Neuronal stem cell (in vitro differentiated cells): ENCODE measurements around the gene GPS2.

Experiments used
- DNase-seq: peaks from one replicate; pipeline ENCODE4 v3.0.0-alpha.2; 2013; ENCODE audit warnings: low spot score
- H2AFZ ChIP-seq: one replicate; pipeline ENCODE4 v1.6.1; 2013; ENCODE audit warnings: mild to moderate bottlenecking, low read length, inconsistent platforms
- H2AK5ac ChIP-seq: 2 replicates; pipeline ENCODE4 v1.6.1; 2013; ENCODE audit warnings: low read depth, mild to moderate bottlenecking, inconsistent platforms, low read length, moderate library complexity, mixed read lengths
- H2BK120ac ChIP-seq: 2 replicates; pipeline ENCODE4 v1.6.1; 2013; ENCODE audit warnings: low read depth, mild to moderate bottlenecking, inconsistent platforms, low read length, moderate library complexity, mixed read lengths
- H2BK12ac ChIP-seq: one replicate; pipeline ENCODE4 v1.6.1; 2013; ENCODE audit warnings: low read length, inconsistent platforms
- H2BK15ac ChIP-seq: 2 replicates; pipeline ENCODE4 v1.6.1; 2013; ENCODE audit warnings: mild to moderate bottlenecking, low read length, inconsistent platforms, mixed read lengths
- H2BK5ac ChIP-seq: one replicate; pipeline ENCODE4 v1.6.1; 2013; ENCODE audit warnings: inconsistent platforms, mild to moderate bottlenecking, low read length, moderate library complexity
- H3K14ac ChIP-seq: one replicate; pipeline ENCODE4 v1.6.1; 2013; ENCODE audit warnings: low read length, inconsistent platforms
- H3K18ac ChIP-seq: 2 replicates; pipeline ENCODE4 v1.6.1; 2013; ENCODE audit warnings: low read length, inconsistent platforms
- H3K23ac ChIP-seq: 2 replicates; pipeline ENCODE4 v1.6.1; 2013; ENCODE audit warnings: low read depth, mild to moderate bottlenecking, mixed read lengths, low read length, inconsistent platforms; ENCODE audit not compliant: poor library complexity
- H3K27ac ChIP-seq: replicated peaks from 3 replicates; pipeline ENCODE4 v1.5.1; 2013; ENCODE audit warnings: low read length, inconsistent platforms
- H3K27me3 ChIP-seq, 3 experiments: 2 replicates each; pipeline ENCODE4 v1.6.1; 2013; ENCODE audit warnings: low read length in 3 of 3, mild to moderate bottlenecking in 2 of 3, inconsistent platforms in 1 of 3, low read depth in 1 of 3, mixed read lengths in 1 of 3, moderate library complexity in 1 of 3; ENCODE audit not compliant: control insufficient read depth in 3 of 3, insufficient read depth in 3 of 3
- H3K36me3 ChIP-seq, 2 donors: replicated peaks in 1 of 2; 2 replicates each; pipeline ENCODE4 v1.6.1; 2013; ENCODE audit warnings: low read length in 2 of 2; ENCODE audit not compliant: control insufficient read depth in 2 of 2, insufficient read depth in 2 of 2
- H3K4ac ChIP-seq: 2 replicates; pipeline ENCODE4 v1.6.1; 2013; ENCODE audit warnings: inconsistent platforms, mild to moderate bottlenecking, low read length, moderate library complexity
- H3K4me1 ChIP-seq, 2 donors: 1 replicate in 1 of 2; 2 replicates in 1 of 2; pipeline ENCODE4 v1.6.1; 2013; ENCODE audit warnings: low read length in 2 of 2, low read depth in 1 of 2; ENCODE audit not compliant: control insufficient read depth in 2 of 2, insufficient read depth in 1 of 2
- H3K4me2 ChIP-seq: one replicate; pipeline ENCODE4 v1.6.1; 2013; ENCODE audit warnings: mild to moderate bottlenecking, low read length, inconsistent platforms; ENCODE audit not compliant: insufficient read depth, poor library complexity, severe bottlenecking
- H3K4me3 ChIP-seq, 2 donors: 2 replicates each; pipeline ENCODE4 v1.5.1; 2013; ENCODE audit warnings: low read length in 2 of 2, mild to moderate bottlenecking in 2 of 2, inconsistent platforms in 1 of 2, moderate library complexity in 1 of 2
- H3K79me1 ChIP-seq: one replicate; pipeline ENCODE4 v1.6.1; 2013; ENCODE audit warnings: low read depth, mild to moderate bottlenecking, inconsistent platforms, low read length, moderate library complexity
- H3K9ac ChIP-seq: one replicate; pipeline ENCODE4 v1.6.1; 2013; ENCODE audit warnings: mild to moderate bottlenecking, low read depth, low read length, inconsistent platforms; ENCODE audit not compliant: poor library complexity
- H3K9me3 ChIP-seq, 2 donors: replicated peaks in 1 of 2; 2 replicates each; pipeline versions ENCODE3 to v1.6.1; 2013; ENCODE audit warnings: low read length in 2 of 2, mild to moderate bottlenecking in 2 of 2, inconsistent platforms in 1 of 2, low read depth in 1 of 2, mixed read lengths in 1 of 2, moderate library complexity in 1 of 2; ENCODE audit not compliant: control insufficient read depth in 2 of 2, insufficient read depth in 1 of 2
- H4K8ac ChIP-seq: one replicate; pipeline ENCODE4 v1.6.1; 2013; ENCODE audit warnings: low read depth, mild to moderate bottlenecking, inconsistent platforms, low read length, moderate library complexity
- H4K91ac ChIP-seq: one replicate; pipeline ENCODE4 v1.6.1; 2013; ENCODE audit warnings: low read length, low read depth, mild to moderate bottlenecking, inconsistent platforms; ENCODE audit not compliant: poor library complexity
- WGBS, 2 donors: extraction: QIAGEN DNeasy Blood & Tissue Kit; methylation state at CpG; one replicate each; pipeline ENCODE4 v1.1.7; 2013; ENCODE audit warnings: missing lambda C conversion rate in 2 of 2, mixed read lengths in 1 of 2; ENCODE audit not compliant: insufficient read length in 2 of 2, insufficient replicate concordance in 1 of 2; ENCODE audit errors: extremely low coverage in 2 of 2; 5-methylcytosine and 5-hydroxymethylcytosine counted together

The GPS2 gene

DNA sequence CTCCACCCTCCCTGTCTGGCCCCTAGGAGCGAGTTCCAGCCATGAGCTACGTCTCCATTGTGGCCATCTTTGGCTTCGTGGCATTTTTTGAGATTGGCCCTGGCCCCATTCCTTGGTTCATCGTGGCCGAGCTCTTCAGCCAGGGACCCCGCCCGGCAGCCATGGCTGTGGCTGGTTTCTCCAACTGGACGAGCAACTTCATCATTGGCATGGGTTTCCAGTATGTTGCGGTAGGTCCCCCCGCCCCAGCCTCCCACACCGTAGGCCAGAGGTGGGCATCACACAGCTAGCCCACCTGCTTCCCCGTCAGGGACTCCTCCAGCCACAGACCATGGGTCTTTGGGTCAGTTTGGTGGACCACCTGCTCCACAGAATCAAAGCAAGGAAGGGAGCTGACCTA is 29.5 kb downstream of the GPS2 start:
- Histone ChIP-seq H3K9ac (no peak overlapping the region), H3K4ac (no peak overlapping the region), H3K18ac (no peak overlapping the region), H2BK120ac (no peak overlapping the region), H2AK5ac (no peak overlapping the region), H3K27me3 (peaks cover 0 to 18% (median 0%) of the 10 kb centered on the region in 3 experiments), H3K4me2 (no peak overlapping the region), H3K4me1 (peaks cover 8 to 15% of the 10 kb centered on the region in 2 donors), H4K8ac (no peak overlapping the region), H2AFZ (no peak overlapping the region), H2BK5ac (no peak overlapping the region), H3K27ac (no peak overlapping the region), H4K91ac (no peak overlapping the region), H3K36me3 (peaks cover 2 to 7% of the 10 kb centered on the region in 2 donors), H2BK15ac (no peak overlapping the region), H3K9me3 (no peaks in the 10 kb centered on the region), H3K14ac (no peak overlapping the region), H3K79me1 (peaks cover 3% of the 10 kb centered on the region), H3K23ac (peak overlapping the region; percentile 73), H3K4me3 (no peak overlapping the region), H2BK12ac (no peak overlapping the region)
- DNase-seq: no peak
- no CpG with 5 or more reads among the region's 12 CpGs for WGBS, 2 donors

GRCh38 chr17:7284911-7285310 is 30.2 kb downstream of the GPS2 start:
- H2AFZ ChIP-seq: no peak overlapping the region

GRCh38 chr17:7283471-7284216 is 31.5 kb downstream of the GPS2 start:
- H3K9me3 ChIP-seq: no peaks in the 10 kb centered on the region
- no peak for DNase-seq
- peak overlapping the region; percentile 15 for H3K14ac ChIP-seq
- no CpG with 5 or more reads among the region's 18 CpGs for WGBS, 2 donors
- peaks cover 0 to 18% (median 5%) of the 10 kb centered on the region in 3 experiments for H3K27me3 ChIP-seq
- peaks cover 9 to 16% of the 10 kb centered on the region in 2 donors for H3K4me1 ChIP-seq
- H3K18ac ChIP-seq: no peak overlapping the region
- H4K91ac ChIP-seq: no peak overlapping the region
- no peak overlapping the region for H4K8ac ChIP-seq
- peaks cover 2 to 7% of the 10 kb centered on the region in 2 donors for H3K36me3 ChIP-seq
- H2BK12ac ChIP-seq: peak overlapping the region; percentile 34
- peak overlapping the region; percentile 10 for H2BK5ac ChIP-seq
- H3K27ac ChIP-seq: no peak overlapping the region
- H3K4ac ChIP-seq: peak overlapping the region; percentile 8
- peak overlapping the region; percentile 48 for H3K23ac ChIP-seq
- H2AFZ ChIP-seq: no peak overlapping the region
- H3K4me3 ChIP-seq: no peak overlapping the region
- no peak overlapping the region for H2BK120ac ChIP-seq
- peak overlapping the region; percentile 38 for H2BK15ac ChIP-seq
- peak overlapping the region; percentile 37 for H3K9ac ChIP-seq
- peak overlapping the region; percentile 87 for H2AK5ac ChIP-seq
- H3K79me1 ChIP-seq: peaks cover 3% of the 10 kb centered on the region
- no peak overlapping the region for H3K4me2 ChIP-seq

More at GRCh38 chr17:7284911-7285310, 30.2 kb downstream of the GPS2 start:
- peak overlapping the region; percentile 10 for H3K4ac ChIP-seq
- H3K23ac ChIP-seq: no peak overlapping the region
- peaks cover 2 to 7% of the 10 kb centered on the region in 2 donors for H3K36me3 ChIP-seq
- H3K4me1 ChIP-seq: peaks cover 9 to 16% of the 10 kb centered on the region in 2 donors
- H3K9ac ChIP-seq: no peak overlapping the region
- H3K27ac ChIP-seq: no peak overlapping the region
- no peaks in the 10 kb centered on the region for H3K9me3 ChIP-seq
- no peak overlapping the region for H3K4me2 ChIP-seq
- no peak overlapping the region for H3K14ac ChIP-seq
- no peak overlapping the region for H2BK15ac ChIP-seq
- peaks cover 3% of the 10 kb centered on the region for H3K79me1 ChIP-seq
- H2BK5ac ChIP-seq: no peak overlapping the region
- no peak overlapping the region for H2BK120ac ChIP-seq
- peak overlapping the region; percentile 24 for H2AK5ac ChIP-seq
- no peak overlapping the region for H2BK12ac ChIP-seq
- no peak overlapping the region for H3K18ac ChIP-seq
- no peak for DNase-seq
- no peak overlapping the region for H4K91ac ChIP-seq
- H3K27me3 ChIP-seq: peaks cover 0 to 18% (median 0%) of the 10 kb centered on the region in 3 experiments
- H3K4me3 ChIP-seq: no peak overlapping the region
- no CpG with 5 or more reads among the region's 16 CpGs for WGBS, 2 donors
- no peak overlapping the region for H4K8ac ChIP-seq

- peak overlapping the region; percentile 1 for H2AK5ac ChIP-seq
- peaks cover 9 to 16% of the 10 kb centered on the region in 2 donors for H3K4me1 ChIP-seq
- no peak overlapping the region for H2AFZ ChIP-seq
- H3K27me3 ChIP-seq: peaks cover 0 to 18% (median 5%) of the 10 kb centered on the region in 3 experiments
- H4K91ac ChIP-seq: no peak overlapping the region
- no peak overlapping the region for H3K27ac ChIP-seq
- WGBS, 2 donors: no CpG with 5 or more reads among the region's 6 CpGs
- H3K36me3 ChIP-seq: peaks cover 2 to 7% of the 10 kb centered on the region in 2 donors
- peaks cover 3% of the 10 kb centered on the region for H3K79me1 ChIP-seq
- no peak for DNase-seq
- no peak overlapping the region for H3K18ac ChIP-seq
- H3K23ac ChIP-seq: no peak overlapping the region
- H2BK12ac ChIP-seq: peak overlapping the region; percentile 34
- H3K9ac ChIP-seq: peak overlapping the region; percentile 10
- H2BK120ac ChIP-seq: no peak overlapping the region
- no peak overlapping the region for H4K8ac ChIP-seq
- peak overlapping the region in 1 of 2 donors; percentile 68 for H3K4me3 ChIP-seq
- H2BK5ac ChIP-seq: no peak overlapping the region
- H3K14ac ChIP-seq: no peak overlapping the region
- H3K9me3 ChIP-seq: no peaks in the 10 kb centered on the region
- no peak overlapping the region for H2BK15ac ChIP-seq
- H3K4ac ChIP-seq: peak overlapping the region; percentile 78
- H3K4me2 ChIP-seq: peak overlapping the region; percentile 89
These were observed 32.3 kb downstream of the GPS2 start for GRCh38 chr17:7282752-7283321.
